PC-9 (cell line): ENCODE data around the gene CMAS. TPM values are rescaled to one million over a fixed set of nuclear protein-coding genes. Genes with fewer than 3 reads are reported as not detected.

ENCODE experiments used
- BruUV-seq: library from RNA; stranded (reverse); fragments of 400-500 nt; replicated peaks from 2 replicates; lab custom pipeline; 2021; lab: Mats Ljungman, UMichigan
- CTCF ChIA-PET: fragments of 300-600 bp; sonication (Branson Sonifier 250); formaldehyde crosslinking; loops from one replicate; lab custom pipeline; 2022; ENCODE audit warnings: antibody characterized with exemption; lab: Charles Lee
- POLR2A ChIA-PET: fragments of 300-600 bp; sonication (Branson Sonifier 250); formaldehyde crosslinking; loops from one replicate; lab custom pipeline; 2022; ENCODE audit warnings: antibody characterized with exemption; ENCODE audit not compliant: unreplicated experiment; lab: Charles Lee
- DNase-seq, 2 experiments: peaks; one replicate each; pipeline versions ENCODE4 v3.0.0 to v3.0.0-alpha.2; 2015 to 2022; ENCODE audit warnings: mixed read lengths in 1 of 2
- H2AFZ ChIP-seq: fragments of 200-600 bp; sonication (generic); 2 replicates; pipeline ENCODE4 v1.8.1; 2017; ENCODE audit warnings: antibody characterized with exemption
- H3F3A ChIP-seq: fragments of 200-600 bp; sonication (generic); 2 replicates; pipeline ENCODE4 v1.8.1; 2017; ENCODE audit warnings: antibody characterized with exemption, mild to moderate bottlenecking, low read depth; ENCODE audit not compliant: insufficient read depth
- H3K27ac ChIP-seq: fragments of 200-600 bp; sonication (generic); 2 replicates; pipeline ENCODE4 v1.6.1; 2016; ENCODE audit warnings: mixed run types
- H3K27me3 ChIP-seq: fragments of 200-600 bp; sonication (generic); 2 replicates; pipeline ENCODE4 v1.6.1; 2016; ENCODE audit warnings: low read depth, mixed run types; ENCODE audit not compliant: insufficient read depth
- H3K36me3 ChIP-seq: fragments of 200-600 bp; sonication (generic); 2 replicates; pipeline ENCODE4 v1.6.1; 2016; ENCODE audit warnings: low read depth, mixed run types
- H3K4me1 ChIP-seq: fragments of 200-600 bp; sonication (generic); replicated peaks from 2 replicates; pipeline ENCODE4 v1.6.1; 2016; ENCODE audit warnings: mixed run types; ENCODE audit not compliant: insufficient read depth
- H3K4me2 ChIP-seq: fragments of 200-600 bp; sonication (generic); 2 replicates; pipeline ENCODE4 v1.6.1; 2017; ENCODE audit warnings: mixed run types
- H3K4me3 ChIP-seq: fragments of 200-600 bp; sonication (generic); 2 replicates; pipeline ENCODE4 v1.6.1; 2016; ENCODE audit warnings: mixed run types
- H3K79me2 ChIP-seq: fragments of 200-600 bp; sonication (generic); 2 replicates; pipeline ENCODE4 v1.6.1; 2017; ENCODE audit warnings: low read depth, mixed run types
- H3K9me2 ChIP-seq: fragments of 200-600 bp; sonication (generic); 2 replicates; pipeline ENCODE4 v1.8.1; 2017; ENCODE audit warnings: mild to moderate bottlenecking; ENCODE audit not compliant: insufficient read depth
- H3K9me3 ChIP-seq: fragments of 200-600 bp; sonication (generic); 2 replicates; pipeline ENCODE4 v1.8.1; 2016; ENCODE audit warnings: low read depth; ENCODE audit not compliant: insufficient read depth
- H4K20me1 ChIP-seq: fragments of 200-600 bp; sonication (generic); 2 replicates; pipeline ENCODE4 v1.8.1; 2017; ENCODE audit not compliant: insufficient read depth
- EZH2 ChIP-seq: fragments of 200-600 bp; sonication (generic); IDR thresholded peaks from 2 replicates; pipeline ENCODE4 v1.8.0; 2017; ENCODE audit warnings: antibody characterized with exemption, low read depth
- intact Hi-C: fragments of 100-400 bp; cut with micrococcal nuclease; formaldehyde crosslinking; loops from one replicate; pipeline ENCODE4 v1.10.0; 2022; ENCODE audit not compliant: unreplicated experiment
- total RNA-seq: library from RNA; stranded (reverse); gene quantifications from 2 replicates; pipeline ENCODE4 v1.2.3, GENCODE V29; 2021
- TF ChIP-seq, protein P1 (sequence below): fragments of 200-600 bp; sonication (generic); conservative IDR thresholded peaks from 2 replicates; pipeline ENCODE4 v1.6.1; 2017; ENCODE audit warnings: mixed run types, antibody characterized with exemption, mild to moderate bottlenecking, moderate library complexity

CMAS gene
- total RNA-seq, 1 experiment from 2014 or later: 79.1 TPM

DNA sequence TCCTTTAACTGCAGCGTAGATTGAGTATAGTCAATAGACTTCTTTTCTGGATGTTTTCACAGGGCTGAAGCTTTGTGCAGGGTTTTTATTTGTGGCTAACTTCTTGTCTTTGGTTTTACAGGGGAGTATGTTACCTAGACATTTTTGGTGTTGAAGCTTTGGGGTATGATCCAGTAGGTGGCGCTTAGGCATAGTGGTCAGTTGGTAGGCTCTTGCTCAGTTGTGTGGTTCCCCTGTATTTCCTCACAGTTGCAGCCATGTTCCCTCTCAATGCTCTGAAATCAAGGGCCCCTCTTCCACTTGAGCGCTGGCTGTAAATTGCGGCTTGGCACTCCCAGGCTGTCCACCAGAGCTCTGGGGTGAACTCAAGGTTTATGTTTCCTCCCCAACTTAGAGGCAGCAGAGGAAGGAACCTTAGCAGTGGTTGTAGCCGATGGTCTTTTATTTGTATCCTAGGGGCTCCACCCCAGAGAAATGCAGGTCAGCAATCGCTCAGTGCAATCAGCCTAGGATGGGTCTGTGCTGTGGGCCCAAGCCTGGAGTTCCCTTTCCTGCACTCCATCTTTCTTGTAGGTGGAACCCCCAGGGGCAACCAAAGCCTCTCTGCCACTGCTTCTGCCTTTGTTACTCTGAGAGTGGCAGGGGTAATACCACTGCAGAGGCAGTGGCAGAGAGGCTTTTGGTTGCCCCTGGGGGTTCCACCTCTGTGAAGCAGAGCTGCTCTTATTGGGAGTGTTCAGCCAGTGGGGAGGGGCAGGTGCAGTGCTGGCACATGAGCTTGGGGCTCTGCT lies 55.1 kb downstream of the CMAS start:
- TF ChIP-seq EZH2: no peak
- TF ChIP-seq, protein P1, sequence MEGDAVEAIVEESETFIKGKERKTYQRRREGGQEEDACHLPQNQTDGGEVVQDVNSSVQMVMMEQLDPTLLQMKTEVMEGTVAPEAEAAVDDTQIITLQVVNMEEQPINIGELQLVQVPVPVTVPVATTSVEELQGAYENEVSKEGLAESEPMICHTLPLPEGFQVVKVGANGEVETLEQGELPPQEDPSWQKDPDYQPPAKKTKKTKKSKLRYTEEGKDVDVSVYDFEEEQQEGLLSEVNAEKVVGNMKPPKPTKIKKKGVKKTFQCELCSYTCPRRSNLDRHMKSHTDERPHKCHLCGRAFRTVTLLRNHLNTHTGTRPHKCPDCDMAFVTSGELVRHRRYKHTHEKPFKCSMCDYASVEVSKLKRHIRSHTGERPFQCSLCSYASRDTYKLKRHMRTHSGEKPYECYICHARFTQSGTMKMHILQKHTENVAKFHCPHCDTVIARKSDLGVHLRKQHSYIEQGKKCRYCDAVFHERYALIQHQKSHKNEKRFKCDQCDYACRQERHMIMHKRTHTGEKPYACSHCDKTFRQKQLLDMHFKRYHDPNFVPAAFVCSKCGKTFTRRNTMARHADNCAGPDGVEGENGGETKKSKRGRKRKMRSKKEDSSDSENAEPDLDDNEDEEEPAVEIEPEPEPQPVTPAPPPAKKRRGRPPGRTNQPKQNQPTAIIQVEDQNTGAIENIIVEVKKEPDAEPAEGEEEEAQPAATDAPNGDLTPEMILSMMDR: peak; percentile 65
- Histone ChIP-seq H3K9me3 (no peaks in the 10 kb centered on the region), H3K27ac (no peak overlapping the region), H3K4me1 (no peaks in the 10 kb centered on the region), H3K27me3 (no peaks in the 10 kb centered on the region), H3K79me2 (no peaks in the 10 kb centered on the region), H3F3A (no peaks in the 10 kb centered on the region), H2AFZ (no peak overlapping the region), H3K9me2 (no peaks in the 10 kb centered on the region), H4K20me1 (no peaks in the 10 kb centered on the region), H3K4me3 (no peak overlapping the region), H3K36me3 (no peaks in the 10 kb centered on the region), H3K4me2 (no peak overlapping the region)
- CTCF ChIA-PET: interaction anchor here (0.6 to 0.7 kb wide), 3 partner anchors 17 to 603 kb away, joined by 3 to 10 read pairs (median 4); no protein-coding TSS in a partner anchor
- no TSS peak for BruUV-seq
- POLR2A ChIA-PET: no interaction called here
- intact Hi-C loops: no loop called here
- peak; percentile 11 to 40 for DNase-seq

DNA sequence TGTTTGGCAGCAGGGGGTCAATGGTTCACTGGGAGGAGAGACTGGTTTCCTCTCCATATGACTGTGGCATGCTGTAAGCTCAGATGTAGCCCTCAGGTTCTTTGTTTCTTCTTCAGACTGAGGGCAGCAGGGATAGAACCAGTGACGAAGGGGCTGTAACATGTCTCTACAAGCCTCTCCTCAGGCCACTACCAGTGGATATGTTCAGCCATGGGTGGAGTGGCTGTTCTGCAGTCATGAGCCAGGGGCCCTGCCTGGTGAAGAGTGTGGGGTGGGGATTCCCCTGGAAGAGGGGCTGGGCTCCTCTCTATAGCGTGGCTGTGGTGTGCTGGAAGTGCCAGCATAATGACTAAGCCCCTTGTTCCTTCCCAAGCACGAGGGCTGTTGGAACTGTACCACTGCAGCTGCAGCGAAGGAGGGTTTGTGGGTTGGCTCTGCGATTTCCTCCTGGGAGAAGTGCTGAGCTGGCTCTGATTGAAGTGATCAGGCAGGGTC lies 55.8 kb downstream of the CMAS start:
- Histone ChIP-seq H3K9me2 (no peaks in the 10 kb centered on the region), H3K27ac (no peak overlapping the region), H3K79me2 (no peaks in the 10 kb centered on the region), H3F3A (no peaks in the 10 kb centered on the region), H3K36me3 (no peaks in the 10 kb centered on the region), H3K9me3 (no peaks in the 10 kb centered on the region), H3K4me2 (no peak overlapping the region), H4K20me1 (no peaks in the 10 kb centered on the region), H3K4me1 (no peaks in the 10 kb centered on the region), H3K27me3 (no peaks in the 10 kb centered on the region), H2AFZ (no peak overlapping the region), H3K4me3 (no peak overlapping the region)
- DNase-seq: no peak
- TF ChIP-seq EZH2: no peak
- TF ChIP-seq, protein P1: no peak
- BruUV-seq: no TSS peak
- intact Hi-C loops: no loop called here
- ChIA-PET CTCF (interaction anchor here (0.7 kb wide), 1 partner anchor 603 kb away, joined by 4 read pairs; no protein-coding TSS in a partner anchor), POLR2A (no interaction called here)

DNA sequence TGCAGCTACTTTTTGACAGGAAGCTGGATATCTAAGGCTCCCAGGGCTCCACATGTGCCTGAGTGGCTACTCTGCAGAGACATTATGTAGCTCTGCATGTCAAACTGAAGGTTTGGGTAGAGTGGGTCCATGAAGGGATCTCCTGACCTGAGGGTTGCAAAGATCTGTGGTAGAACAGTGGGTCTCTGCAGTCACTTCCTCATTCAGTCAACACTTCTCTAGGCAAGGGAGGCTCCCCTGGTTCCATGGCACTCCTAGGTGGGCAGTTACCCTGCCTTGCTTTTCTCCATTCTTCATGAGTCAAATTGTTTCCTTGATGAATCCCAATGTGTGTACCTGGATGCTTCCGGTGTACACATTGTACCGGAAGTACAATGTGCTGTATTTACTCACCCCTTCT lies 57.4 kb downstream of the CMAS start:
- Histone ChIP-seq H2AFZ (no peak overlapping the region), H3K9me3 (no peaks in the 10 kb centered on the region), H3K79me2 (no peaks in the 10 kb centered on the region), H3K36me3 (no peaks in the 10 kb centered on the region), H3K27ac (no peak overlapping the region), H3K4me3 (no peak overlapping the region), H3K4me1 (no peaks in the 10 kb centered on the region), H3F3A (no peaks in the 10 kb centered on the region), H4K20me1 (no peaks in the 10 kb centered on the region), H3K9me2 (no peaks in the 10 kb centered on the region), H3K4me2 (no peak overlapping the region), H3K27me3 (no peaks in the 10 kb centered on the region)
- ChIA-PET POLR2A (no interaction called here), CTCF (no interaction called here)
- no TSS peak for BruUV-seq
- TF ChIP-seq, protein P1: no peak
- TF ChIP-seq EZH2: no peak
- DNase-seq: no peak
- intact Hi-C loops: no loop called here
